ENCODE measurements around the gene OSBPL6.

Gene OSBPL6

DNA sequence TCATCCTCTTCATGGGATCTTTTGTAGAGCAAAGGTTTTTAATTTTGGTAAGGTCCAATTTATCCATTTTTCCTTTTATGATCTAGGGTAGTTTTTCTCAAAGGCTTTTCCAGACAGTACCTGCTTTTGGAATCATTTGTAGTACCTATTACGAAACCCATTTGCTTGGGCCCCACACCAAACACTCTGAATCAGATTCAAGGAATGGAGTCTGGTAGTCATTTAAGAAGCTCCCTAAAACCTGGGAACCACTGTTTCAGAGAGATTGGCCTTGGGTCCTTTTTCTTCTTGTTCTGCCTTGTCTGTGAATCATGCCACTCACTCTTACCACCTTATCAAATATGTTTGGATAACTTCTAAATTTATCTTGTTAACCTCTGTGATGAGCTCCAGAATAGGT, 40.3 kb downstream of the OSBPL6 start:
- no peak overlapping the region for H3K4me3 ChIP-seq (ENCODE audit: low read depth, low read length)
- TF ChIP-seq, protein P1, sequence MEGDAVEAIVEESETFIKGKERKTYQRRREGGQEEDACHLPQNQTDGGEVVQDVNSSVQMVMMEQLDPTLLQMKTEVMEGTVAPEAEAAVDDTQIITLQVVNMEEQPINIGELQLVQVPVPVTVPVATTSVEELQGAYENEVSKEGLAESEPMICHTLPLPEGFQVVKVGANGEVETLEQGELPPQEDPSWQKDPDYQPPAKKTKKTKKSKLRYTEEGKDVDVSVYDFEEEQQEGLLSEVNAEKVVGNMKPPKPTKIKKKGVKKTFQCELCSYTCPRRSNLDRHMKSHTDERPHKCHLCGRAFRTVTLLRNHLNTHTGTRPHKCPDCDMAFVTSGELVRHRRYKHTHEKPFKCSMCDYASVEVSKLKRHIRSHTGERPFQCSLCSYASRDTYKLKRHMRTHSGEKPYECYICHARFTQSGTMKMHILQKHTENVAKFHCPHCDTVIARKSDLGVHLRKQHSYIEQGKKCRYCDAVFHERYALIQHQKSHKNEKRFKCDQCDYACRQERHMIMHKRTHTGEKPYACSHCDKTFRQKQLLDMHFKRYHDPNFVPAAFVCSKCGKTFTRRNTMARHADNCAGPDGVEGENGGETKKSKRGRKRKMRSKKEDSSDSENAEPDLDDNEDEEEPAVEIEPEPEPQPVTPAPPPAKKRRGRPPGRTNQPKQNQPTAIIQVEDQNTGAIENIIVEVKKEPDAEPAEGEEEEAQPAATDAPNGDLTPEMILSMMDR (IDR thresholded peaks at IDR 0.05; ENCODE audit: borderline replicate concordance, insufficient read depth, low read depth, low read length), result no peak

DNA sequence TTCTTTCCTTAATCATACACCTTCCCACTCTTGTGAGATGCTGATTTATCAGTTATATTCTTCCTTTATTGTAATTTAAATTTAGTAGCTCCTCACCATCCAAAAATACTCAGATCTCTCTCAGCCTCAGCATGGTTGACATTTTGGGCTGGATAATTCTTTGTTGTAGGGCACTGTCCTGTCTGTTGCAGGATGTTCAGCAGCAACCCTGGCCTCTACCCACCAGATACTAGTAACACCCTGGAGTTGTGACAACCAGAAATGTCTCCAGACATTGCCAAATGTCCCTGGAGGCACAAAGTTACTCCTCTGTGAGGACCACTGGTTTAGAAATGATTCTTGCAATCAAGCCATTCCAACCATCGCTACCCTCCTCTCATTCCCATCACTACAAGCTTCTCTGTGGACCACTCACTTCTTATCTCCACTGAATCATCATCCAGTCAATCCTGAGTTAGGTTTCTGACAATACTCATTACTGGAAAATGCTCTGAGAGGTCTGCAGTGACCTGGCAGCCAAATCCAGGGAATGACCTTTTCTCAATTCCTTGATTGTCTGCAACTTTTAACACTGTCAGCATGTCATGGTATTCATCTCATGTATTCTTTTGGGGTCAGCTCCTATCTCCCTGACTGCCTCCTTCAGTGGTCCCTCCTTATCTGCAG, 43.3 kb downstream of the OSBPL6 start:
- H3K4me3 ChIP-seq (ENCODE audit: low read depth, low read length), result no peak overlapping the region
- TF ChIP-seq, protein P1 (IDR thresholded peaks at IDR 0.05; ENCODE audit: borderline replicate concordance, insufficient read depth, low read depth, low read length), result no peak

DNA sequence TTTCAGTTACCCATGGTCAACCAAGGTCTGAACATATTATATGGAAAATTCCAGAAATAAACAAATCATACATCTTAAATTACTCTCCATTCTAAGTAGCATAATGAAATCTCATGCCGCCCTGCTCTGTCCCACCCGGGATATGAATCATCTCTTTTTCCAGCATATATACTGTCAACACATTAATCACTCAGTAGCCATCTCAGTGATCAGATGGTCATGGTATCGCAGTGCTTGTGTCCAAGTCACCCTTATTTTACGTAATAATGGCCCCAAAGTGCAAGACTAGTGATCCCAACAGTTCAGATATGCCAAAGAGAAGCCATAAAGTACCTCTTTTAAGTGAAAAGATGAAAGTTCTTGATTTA, 43.8 kb downstream of the OSBPL6 start:
- TF ChIP-seq, protein P1 (IDR thresholded peaks at IDR 0.05; ENCODE audit: borderline replicate concordance, insufficient read depth, low read depth, low read length), result no peak
- no peak overlapping the region for H3K4me3 ChIP-seq (ENCODE audit: low read depth, low read length)

DNA sequence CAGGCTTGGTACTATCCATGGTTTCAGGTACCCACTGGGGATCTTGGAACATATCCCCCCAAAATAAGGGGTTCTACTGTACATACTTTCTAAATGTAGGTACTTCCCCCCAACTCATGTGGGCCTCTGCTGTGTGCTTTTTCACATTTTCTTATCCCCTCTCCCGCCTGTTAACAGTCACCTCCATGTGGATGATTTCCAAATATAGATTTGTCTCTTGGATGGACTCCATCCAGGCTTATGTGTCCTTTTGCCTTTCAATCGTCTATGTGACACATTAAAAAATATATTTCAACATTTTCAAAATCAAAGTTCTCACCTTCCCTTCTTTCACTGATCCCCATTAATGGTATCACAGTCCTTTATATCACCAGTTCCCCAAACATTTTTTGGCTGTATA, 44.4 kb downstream of the OSBPL6 start:
- no peak overlapping the region for H3K4me3 ChIP-seq (ENCODE audit: low read depth, low read length)
- TF ChIP-seq, protein P1 (IDR thresholded peaks at IDR 0.05; ENCODE audit: borderline replicate concordance, insufficient read depth, low read depth, low read length), result no peak

GRCh38 chr2:178241844-178242551, 47.7 kb downstream of the OSBPL6 start:
- TF ChIP-seq, protein P1 (IDR thresholded peaks at IDR 0.05; ENCODE audit: borderline replicate concordance, insufficient read depth, low read depth, low read length), result no peak
- H3K4me3 ChIP-seq (ENCODE audit: low read depth, low read length), result no peak overlapping the region

- H3K4me3 ChIP-seq (ENCODE audit: low read depth, low read length), result no peak overlapping the region
- TF ChIP-seq, protein P1 (IDR thresholded peaks at IDR 0.05; ENCODE audit: borderline replicate concordance, insufficient read depth, low read depth, low read length), result no peak
Observed at GRCh38 chr2:178242552-178242883, 48.2 kb downstream of the OSBPL6 start.

DNA sequence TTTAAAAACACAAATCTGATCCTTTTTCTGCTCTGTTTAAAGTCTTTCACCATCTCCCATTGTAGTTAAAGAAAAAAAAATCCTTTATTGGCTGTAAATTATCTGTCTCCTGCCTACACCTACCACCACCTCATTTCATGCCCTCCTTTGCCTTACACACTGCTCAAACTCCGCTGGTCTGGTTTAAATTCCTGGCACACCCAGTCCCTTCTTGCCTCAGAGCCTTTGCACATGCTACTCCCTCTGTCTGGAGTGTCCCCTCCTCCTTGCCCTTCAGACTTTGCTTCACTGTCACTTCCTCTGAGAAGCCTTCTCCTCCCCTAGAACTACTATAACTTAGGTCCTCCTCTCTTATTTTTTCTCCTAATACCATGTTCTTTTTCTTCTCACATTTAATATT, 49.6 kb downstream of the OSBPL6 start:
- TF ChIP-seq, protein P1 (IDR thresholded peaks at IDR 0.05; ENCODE audit: borderline replicate concordance, insufficient read depth, low read depth, low read length), result no peak
- no peak overlapping the region for H3K4me3 ChIP-seq (ENCODE audit: low read depth, low read length)
